Astrocyte of the spinal cord (primary cell): Measurements from ENCODE around the gene TPD52L1.

Source experiments
- DNase-seq: peaks from one replicate; pipeline ENCODE4 v3.0.0; 2011; ENCODE audit warnings: low read depth, low spot score
- H3K4me3 ChIP-seq: 2 replicates; pipeline ENCODE4 v1.5.1; 2011; ENCODE audit warnings: low read depth, mild to moderate bottlenecking, low read length, moderate library complexity
- CTCF ChIP-seq: IDR thresholded peaks from 2 replicates; pipeline ENCODE4 v1.5.1; 2012; ENCODE audit warnings: low read depth, mild to moderate bottlenecking, low read length, inconsistent platforms
- in situ Hi-C: cut with HindIII; loops from 2 replicates; pipeline ENCODE4 v1.10.0; 2017; ENCODE audit warnings: low sequenced_read_pairs

TPD52L1 gene

GRCh38 chr6:125163811-125164210 lies 10.2 kb downstream of the TPD52L1 start:
- no peak for DNase-seq
- no peak for TF ChIP-seq CTCF
- in situ Hi-C loops: no loop called here
- no peak overlapping the region for H3K4me3 ChIP-seq

- no peak overlapping the region for H3K4me3 ChIP-seq
- DNase-seq: no peak
- in situ Hi-C loops: no loop called here
- no peak for TF ChIP-seq CTCF
Observed at GRCh38 chr6:125164696-125165095, 11.1 kb downstream of the TPD52L1 start.

GRCh38 chr6:125165256-125165655 lies 11.7 kb downstream of the TPD52L1 start:
- TF ChIP-seq CTCF: no peak
- peak; percentile 38 for DNase-seq
- in situ Hi-C loops: no loop called here

GRCh38 chr6:125165776-125166175 lies 12.2 kb downstream of the TPD52L1 start:
- no peak for TF ChIP-seq CTCF
- no peak overlapping the region for H3K4me3 ChIP-seq
- in situ Hi-C loops: no loop called here
- DNase-seq: no peak

More at GRCh38 chr6:125165256-125165655, 11.7 kb downstream of the TPD52L1 start:
- no peak overlapping the region for H3K4me3 ChIP-seq

GRCh38 chr6:125166711-125167110 lies 13.1 kb downstream of the TPD52L1 start:
- no peak for TF ChIP-seq CTCF
- in situ Hi-C loops: no loop called here
- no peak for DNase-seq
- H3K4me3 ChIP-seq: no peak overlapping the region

- no peak for TF ChIP-seq CTCF
- no peak overlapping the region for H3K4me3 ChIP-seq
- in situ Hi-C loops: no loop called here
- no peak for DNase-seq
Observed at GRCh38 chr6:125167579-125167978, 14.0 kb downstream of the TPD52L1 start.

GRCh38 chr6:125169058-125169457 lies 15.5 kb downstream of the TPD52L1 start:
- in situ Hi-C loops: no loop called here
- no peak for DNase-seq
- no peak for TF ChIP-seq CTCF
- H3K4me3 ChIP-seq: no peak overlapping the region
